ENCODE measurements around the gene SPOCK1.
"Not testable (repeated sequence)": the region's sequence is repeated elsewhere in the genome, so short reads cannot be mapped to it uniquely, and the experiment has no call there.

The SPOCK1 gene

GRCh38 chr5:137498736-137499505, at the start of gene SPOCK1:
SPOCK1 (minus strand) TSS chr5:137499326.
- peak; percentile 80 for DNase-seq

DNA sequence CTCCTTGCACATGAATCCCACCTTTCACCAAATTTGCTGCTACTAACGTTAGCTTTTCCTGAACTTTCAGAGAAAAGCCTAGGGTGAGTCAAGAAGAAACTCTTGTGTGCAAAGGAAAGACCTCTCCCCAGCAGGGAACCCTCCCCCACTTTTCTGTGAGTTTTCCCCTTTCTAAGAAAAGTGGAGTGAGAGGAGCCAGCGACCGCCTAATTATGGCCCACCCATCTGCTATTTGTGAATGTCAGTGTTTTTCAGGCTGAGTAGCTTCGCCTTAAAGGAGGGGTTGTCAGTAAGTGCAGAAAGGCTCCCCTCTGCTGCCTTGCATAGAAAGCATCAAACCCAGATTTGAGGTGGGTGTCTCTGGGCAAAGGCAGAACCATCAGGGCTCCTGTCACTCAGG, 46.8 kb upstream of the SPOCK1 start:
- no peak for DNase-seq

DNA sequence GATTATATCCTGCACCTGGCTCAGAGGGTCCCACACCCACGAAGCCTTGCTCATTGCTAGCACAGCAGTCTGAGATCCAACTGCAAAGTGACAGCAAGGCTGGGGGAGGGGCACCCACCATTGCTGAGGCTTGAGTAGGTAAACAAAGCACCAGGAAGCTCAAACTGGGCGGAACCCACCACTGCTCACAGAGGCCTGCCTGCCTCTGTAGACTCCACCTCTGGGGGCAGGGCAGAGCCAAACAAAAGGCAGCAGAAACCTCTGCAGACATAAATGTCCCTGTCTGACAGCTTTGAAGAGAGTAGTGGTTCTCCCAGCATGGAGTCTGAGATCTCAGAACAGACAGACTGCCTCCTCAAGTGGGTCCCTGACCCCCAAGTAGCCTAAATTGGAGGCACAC, 36.3 kb upstream of the SPOCK1 start:
- not testable (repeated sequence) for DNase-seq

DNA sequence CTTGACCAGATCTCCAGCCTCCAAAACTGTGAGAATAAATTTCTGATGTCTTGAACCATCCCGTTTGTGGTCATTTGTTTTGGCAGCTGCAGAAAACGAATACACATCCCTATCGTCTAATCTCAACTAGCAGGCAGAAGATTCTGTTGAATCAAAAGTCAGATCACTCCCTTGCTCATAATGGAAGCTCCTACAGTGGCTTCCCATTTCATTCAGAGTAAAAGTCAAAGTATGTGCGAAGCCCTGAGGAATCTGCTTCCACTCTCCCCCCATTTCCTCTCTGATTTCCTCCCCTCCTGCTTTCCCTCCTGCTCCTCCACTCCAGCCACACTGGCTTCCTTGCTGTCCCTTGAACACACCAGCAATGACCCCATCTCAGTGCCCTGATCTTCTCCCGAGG, 34.8 kb upstream of the SPOCK1 start:
- no peak for DNase-seq

GRCh38 chr5:137531266-137531665, 32.1 kb upstream of the SPOCK1 start:
- DNase-seq, result no peak

DNA sequence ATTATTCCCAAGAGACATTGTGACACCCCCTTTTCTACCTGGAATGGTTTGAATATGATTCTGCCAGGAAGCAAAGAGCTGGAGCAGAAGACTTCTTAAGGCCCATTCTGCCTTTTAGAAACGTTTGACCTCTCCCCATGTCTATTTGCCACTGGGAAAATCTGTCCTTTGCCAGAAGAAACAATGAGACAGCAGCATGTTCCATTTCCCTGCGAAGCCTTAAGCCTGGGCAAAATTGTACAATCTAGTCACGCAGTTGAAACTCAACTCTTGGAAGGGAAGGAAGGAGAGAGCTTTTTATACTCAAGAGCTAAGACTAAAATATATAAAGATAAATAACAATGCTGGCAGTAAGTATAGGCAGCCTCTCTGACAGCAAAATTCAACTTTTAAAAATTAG, 22.1 kb upstream of the SPOCK1 start:
- no peak for DNase-seq

DNA sequence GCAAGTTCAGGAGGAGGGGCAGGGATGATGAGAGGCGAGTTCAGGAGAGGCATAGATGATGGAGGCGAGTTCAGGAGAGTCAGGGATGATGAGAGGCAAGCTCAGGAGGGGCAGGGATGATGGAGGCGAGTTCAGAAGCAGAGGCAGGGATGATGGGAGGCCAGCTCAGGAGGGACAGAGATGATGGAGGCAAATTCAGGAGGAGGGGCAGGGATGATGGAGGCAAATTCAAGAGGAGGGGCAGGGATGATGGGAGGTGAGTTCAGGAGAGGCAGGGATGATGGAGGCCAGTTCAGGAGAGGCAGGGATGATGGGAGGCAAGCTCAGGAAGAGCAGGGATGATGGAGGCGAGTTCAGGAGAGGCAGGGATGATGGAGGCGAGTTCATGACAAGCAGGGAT, 17.8 kb upstream of the SPOCK1 start:
- no peak for DNase-seq

GRCh38 chr5:137516251-137516797, 17.2 kb upstream of the SPOCK1 start:
- peak; percentile 89 for DNase-seq

GRCh38 chr5:137515238-137515637, 16.1 kb upstream of the SPOCK1 start:
- no peak for DNase-seq

GRCh38 chr5:137510671-137511070, 11.5 kb upstream of the SPOCK1 start:
- no peak for DNase-seq

DNA sequence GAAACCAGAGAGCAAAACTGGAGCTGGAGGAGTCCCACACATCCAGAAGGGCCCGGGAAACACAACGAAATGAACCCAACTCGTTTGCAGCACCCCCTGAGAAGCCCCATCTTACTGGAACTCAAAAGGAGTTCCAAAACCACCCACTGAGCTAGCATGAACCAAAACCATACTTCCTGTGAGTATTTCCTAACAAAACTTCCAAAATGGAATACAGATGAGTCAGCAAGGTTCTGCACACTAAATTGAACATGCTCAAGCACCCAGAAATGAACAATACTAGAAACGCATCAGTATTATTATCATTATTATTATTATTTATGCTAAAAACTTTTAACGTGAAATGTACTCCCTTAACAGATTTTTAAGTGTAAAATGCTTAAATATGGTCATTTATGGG, 8.0 kb upstream of the SPOCK1 start:
- DNase-seq, result no peak

GRCh38 chr5:137506296-137506695, 7.2 kb upstream of the SPOCK1 start:
- DNase-seq, result peak; percentile 87

DNA sequence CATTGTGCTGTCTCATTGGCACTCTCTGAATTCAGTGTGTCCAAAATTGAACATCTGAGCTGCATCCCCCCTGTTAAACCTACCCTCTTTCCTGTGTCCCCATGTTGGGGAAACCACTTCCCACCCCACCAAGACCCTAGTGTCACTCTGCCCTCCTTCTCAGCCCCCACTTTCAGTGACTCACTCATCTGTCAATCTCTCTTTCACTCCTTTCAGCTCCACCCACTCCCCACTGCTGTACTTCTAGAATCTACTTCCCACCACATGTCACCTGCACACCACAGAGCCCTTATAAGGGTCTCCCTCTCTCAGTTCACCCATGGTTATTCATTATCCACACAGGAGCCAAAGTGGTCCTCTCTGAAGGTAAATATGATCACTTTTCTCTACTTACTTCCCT, 5.8 kb upstream of the SPOCK1 start:
- no peak for DNase-seq

- no peak for DNase-seq
Observed at GRCh38 chr5:137503456-137503855, 4.3 kb upstream of the SPOCK1 start.

DNA sequence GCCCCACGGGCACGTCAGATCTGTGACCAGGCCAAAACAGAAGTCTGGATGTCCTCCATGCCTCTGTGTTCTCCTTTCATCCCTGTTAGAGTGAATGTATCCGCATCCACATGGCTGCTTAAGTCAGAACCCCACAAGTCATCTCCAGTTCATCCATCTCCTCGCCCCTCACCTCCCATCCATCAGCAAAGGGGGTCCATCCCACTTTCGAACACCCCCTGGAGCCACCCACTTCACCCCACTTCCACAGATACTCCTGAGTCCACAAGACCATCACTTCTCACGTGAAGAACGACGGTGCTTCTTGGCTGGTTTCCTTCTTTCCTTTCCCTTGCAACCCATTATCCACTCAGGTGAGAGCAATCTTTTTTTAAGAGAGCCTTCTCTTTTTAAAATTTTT, 3.5 kb upstream of the SPOCK1 start:
- no peak for DNase-seq

- no peak for DNase-seq
Observed at GRCh38 chr5:137501846-137502406, 2.8 kb upstream of the SPOCK1 start.

- no peak for DNase-seq
Observed at GRCh38 chr5:137501226-137501625, 2.1 kb upstream of the SPOCK1 start.

GRCh38 chr5:137500615-137501225, 1.6 kb upstream of the SPOCK1 start:
- no peak for DNase-seq

DNA sequence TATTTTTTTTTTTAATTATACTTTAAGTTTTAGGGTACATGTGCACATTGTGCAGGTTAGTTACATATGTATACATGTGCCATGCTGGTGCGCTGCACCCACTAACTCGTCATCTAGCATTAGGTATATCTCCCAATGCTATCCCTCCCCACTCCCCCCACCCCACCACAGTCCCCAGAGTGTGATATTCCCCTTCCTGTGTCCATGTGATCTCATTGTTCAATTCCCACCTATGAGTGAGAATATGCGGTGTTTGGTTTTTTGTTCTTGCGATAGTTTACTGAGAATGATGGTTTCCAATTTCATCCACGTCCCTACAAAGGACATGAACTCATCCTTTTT, 351 bp upstream of the SPOCK1 start:
- DNase-seq, result not testable (repeated sequence)

- DNase-seq, result peak; percentile 36
Observed at GRCh38 chr5:137498301-137498735, 808 bp downstream of the SPOCK1 start.

DNA sequence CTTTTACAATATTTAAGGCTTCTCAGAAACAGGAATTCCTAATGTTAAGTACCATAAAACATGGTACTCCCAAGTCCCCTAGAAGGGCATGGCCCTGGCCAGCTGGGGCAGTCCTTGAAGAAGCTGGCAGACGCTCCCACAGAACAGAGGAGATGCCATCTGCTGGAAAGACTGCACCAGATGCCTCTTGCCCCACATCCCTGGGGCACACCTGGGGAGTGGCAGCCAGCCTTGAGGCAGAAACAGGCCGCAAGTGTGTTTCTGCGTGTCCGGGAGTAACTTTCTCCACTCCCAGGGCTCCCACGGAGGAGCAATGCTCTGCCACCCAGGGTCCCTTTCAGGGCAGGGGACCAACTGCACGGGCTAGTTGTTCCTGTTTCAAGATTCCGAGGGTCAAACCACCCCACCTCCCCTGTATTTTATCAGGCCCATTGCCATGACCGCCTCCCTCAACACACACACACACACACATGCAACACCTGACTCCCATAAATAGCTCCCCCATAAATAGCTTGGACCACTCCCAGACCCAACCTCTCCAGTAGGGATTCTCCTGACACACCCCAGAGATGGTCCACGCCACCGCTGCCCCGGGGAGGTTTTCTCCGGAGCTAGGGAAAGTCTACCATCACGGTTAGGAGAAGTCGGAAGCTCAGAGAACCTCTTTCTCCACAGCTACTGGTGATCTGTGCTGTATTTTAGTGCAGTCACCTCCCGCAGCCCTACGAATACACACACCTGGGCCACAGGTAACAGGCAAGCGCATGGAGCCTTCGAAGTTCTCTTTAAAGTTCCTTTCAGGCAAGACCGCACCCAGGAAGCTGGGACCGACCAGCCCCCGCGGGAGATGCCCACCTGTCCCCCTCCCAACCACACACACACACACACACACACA, 1.5 kb downstream of the SPOCK1 start:
- peak; percentile 33 for DNase-seq

GRCh38 chr5:137496919-137497318, 2.2 kb downstream of the SPOCK1 start:
- DNase-seq, result no peak

GRCh38 chr5:137492331-137492730, 6.8 kb downstream of the SPOCK1 start:
- no peak for DNase-seq
